Adrenal gland (tissue), 5 donors: ENCODE data around the gene SNRNP27.

Experiments
- CTCF ChIP-seq, 6 experiments: fragments of 450-650 bp in 4 of 6; fragments of 200-600 bp in 2 of 6; sonication (generic) in 1 of 6; IDR thresholded peaks; 1 replicate in 5 of 6; 2 replicates in 1 of 6; pipeline versions ENCODE4 v1.5.1 to v1.8.0; 2016 to 2021; ENCODE audit warnings: antibody characterized with exemption in 6 of 6, mild to moderate bottlenecking in 2 of 6, moderate library complexity in 1 of 6
- POLR2A ChIP-seq, 2 donors: fragments of 450-650 bp; IDR thresholded peaks; one replicate each; pipeline ENCODE4 v1.6.1; 2017; ENCODE audit warnings: antibody characterized with exemption in 2 of 2, mild to moderate bottlenecking in 2 of 2, moderate library complexity in 1 of 2
- donor health status: DM: no; HTN: no; CAD: no.

- TF ChIP-seq CTCF (IDR thresholded peaks at IDR 0.05), result no peak
- TF ChIP-seq POLR2A (IDR thresholded peaks at IDR 0.05), result no peak
Observed at GRCh38 chr2:69923116-69923515, 29.4 kb downstream of the SNRNP27 start.
